CD14-positive monocyte (primary cell): Measurements from ENCODE around the gene PAPOLA. TPM values are rescaled to one million over a fixed set of nuclear protein-coding genes. Genes with fewer than 3 reads are reported as not detected.

Experiments
- DNase-seq, 3 donors: peaks; one replicate each; pipeline ENCODE4 v3.0.0-alpha.2; 2011 to 2022
- H2AFZ ChIP-seq: 2 replicates; pipeline ENCODE4 v1.6.0; 2012; ENCODE audit warnings: mild to moderate bottlenecking, low read depth, low read length, inconsistent platforms; ENCODE audit not compliant: insufficient read depth, poor library complexity, severe bottlenecking
- H3K27ac ChIP-seq, 2 donors: 1 replicate in 1 of 2; 2 replicates in 1 of 2; pipeline ENCODE4 v1.5.1; 2012 to 2013; ENCODE audit warnings: low read length in 2 of 2, control low read depth in 1 of 2, inconsistent platforms in 1 of 2, low read depth in 1 of 2, mild to moderate bottlenecking in 1 of 2
- H3K27me3 ChIP-seq, 2 donors: one replicate each; pipeline versions ENCODE4 v1.6.0 to v1.6.1; 2011 to 2013; ENCODE audit warnings: low read length in 2 of 2; ENCODE audit not compliant: control insufficient read depth in 2 of 2, insufficient read depth in 2 of 2
- H3K36me3 ChIP-seq, 2 donors: replicated peaks in 1 of 2; 1 replicate in 1 of 2; 2 replicates in 1 of 2; pipeline versions ENCODE4 v1.5.1 to v1.6.1; 2012 to 2013; ENCODE audit warnings: low read length in 2 of 2, control low read depth in 1 of 2, inconsistent platforms in 1 of 2, mild to moderate bottlenecking in 1 of 2; ENCODE audit not compliant: insufficient read depth in 2 of 2, control insufficient read depth in 1 of 2
- H3K4me1 ChIP-seq, 2 donors: 1 replicate in 1 of 2; 2 replicates in 1 of 2; pipeline versions ENCODE4 v1.5.1 to v1.6.1; 2012 to 2013; ENCODE audit warnings: low read length in 2 of 2, control low read depth in 1 of 2, inconsistent platforms in 1 of 2, mild to moderate bottlenecking in 1 of 2, moderate library complexity in 1 of 2; ENCODE audit not compliant: insufficient read depth in 2 of 2, control insufficient read depth in 1 of 2
- H3K4me2 ChIP-seq: replicated peaks from 2 replicates; pipeline ENCODE3; 2012; ENCODE audit warnings: low read length, moderate library complexity, mild to moderate bottlenecking; ENCODE audit not compliant: poor library complexity, severe bottlenecking; ENCODE audit errors: extremely low read depth
- H3K4me3 ChIP-seq, 3 experiments: fragments of 200-600 bp in 1 of 3; sonication (generic) in 1 of 3; replicated peaks in 1 of 3; 1 replicate in 2 of 3; 2 replicates in 1 of 3; pipeline ENCODE4 v1.5.1; 2011 to 2013; ENCODE audit warnings: low read length in 3 of 3, mild to moderate bottlenecking in 3 of 3, control low read depth in 2 of 3, low read depth in 2 of 3, inconsistent platforms in 1 of 3, moderate library complexity in 1 of 3
- H3K79me2 ChIP-seq: 2 replicates; pipeline ENCODE4 v1.6.0; 2012; ENCODE audit warnings: mild to moderate bottlenecking, control low read depth, inconsistent platforms, low read length, moderate library complexity; ENCODE audit not compliant: insufficient read depth
- H3K9ac ChIP-seq: 2 replicates; pipeline ENCODE4 v1.6.0; 2017; ENCODE audit warnings: low read length, mild to moderate bottlenecking; ENCODE audit not compliant: insufficient read depth, poor library complexity, severe bottlenecking
- H3K9me3 ChIP-seq, 2 donors: replicated peaks in 1 of 2; 1 replicate in 1 of 2; 2 replicates in 1 of 2; pipeline versions ENCODE4 v1.5.1 to v1.6.1; 2012 to 2013; ENCODE audit warnings: low read length in 2 of 2, control low read depth in 1 of 2; ENCODE audit not compliant: control insufficient read depth in 1 of 2, insufficient read depth in 1 of 2
- H4K20me1 ChIP-seq: 2 replicates; pipeline ENCODE4 v1.6.0; 2012; ENCODE audit warnings: mild to moderate bottlenecking, low read length, control low read depth, moderate library complexity; ENCODE audit not compliant: insufficient read depth
- H3K27ac Mint-ChIP-seq, 7 donors: one replicate each; pipeline ENCODE4 v1.8.0; 2020; ENCODE audit warnings: mild to moderate bottlenecking in 7 of 7, mixed read lengths in 7 of 7, moderate library complexity in 6 of 7, inconsistent platforms in 2 of 7
- H3K27me3 Mint-ChIP-seq, 3 donors: one replicate each; pipeline ENCODE4 v1.8.0; 2021 to 2022; ENCODE audit warnings: low read depth in 3 of 3, mild to moderate bottlenecking in 3 of 3, mixed read lengths in 3 of 3, moderate library complexity in 3 of 3, inconsistent platforms in 1 of 3
- H3K36me3 Mint-ChIP-seq, 2 donors: one replicate each; pipeline ENCODE4 v1.8.0; 2020; ENCODE audit warnings: mixed read lengths in 2 of 2, inconsistent platforms in 1 of 2, mild to moderate bottlenecking in 1 of 2
- H3K4me1 Mint-ChIP-seq: one replicate; pipeline ENCODE4 v1.8.0; 2020; ENCODE audit warnings: mild to moderate bottlenecking, mixed read lengths
- H3K4me3 Mint-ChIP-seq, 2 donors: one replicate each; pipeline ENCODE4 v1.8.0; 2020; ENCODE audit warnings: mild to moderate bottlenecking in 2 of 2, mixed read lengths in 2 of 2, moderate library complexity in 1 of 2
- H3K9me3 Mint-ChIP-seq, 7 donors: one replicate each; pipeline ENCODE4 v1.8.0; 2020 to 2022; ENCODE audit warnings: mixed read lengths in 7 of 7, mild to moderate bottlenecking in 6 of 7, moderate library complexity in 6 of 7, inconsistent platforms in 2 of 7
- WGBS: methylation state at CpG from one replicate; pipeline ENCODE4 v1.1.5; 2013; ENCODE audit warnings: missing lambda C conversion rate; ENCODE audit not compliant: insufficient coverage; 5-methylcytosine and 5-hydroxymethylcytosine counted together
- intact Hi-C, 2 donors: fragments of 100-400 bp; cut with micrococcal nuclease; formaldehyde crosslinking; loops; one replicate each; pipeline versions ENCODE4 v1.15.0 to v1.15.1; 2023
- polyA plus RNA-seq, 3 donors: library from polyadenylated mRNA; depleted of rRNA in 1 of 3; unstranded in 2 of 3; stranded (reverse) in 1 of 3; fragments of 300-500 nt in 2 of 3; fragments of >200 nt in 1 of 3; fragmentation: Illumina TruSeq in 2 of 3; gene quantifications; 1 replicate in 2 of 3; 2 replicates in 1 of 3; pipeline ENCODE4 v1.2.3, GENCODE V29; 2012 to 2021
- TF ChIP-seq, protein P1 (sequence below): fragments of 200-600 bp; IDR thresholded peaks from one replicate; pipeline ENCODE4 v1.8.0; 2022; ENCODE audit warnings: antibody characterized with exemption, mild to moderate bottlenecking

The PAPOLA gene
- polyA plus RNA-seq, 3 donors = 57.9 to 87.5 (median 80.3) TPM

- peaks cover 34 to 54% (median 43%) of the 10 kb centered on the region in 3 donors for H3K27me3 Mint-ChIP-seq
- H3K36me3 Mint-ChIP-seq = no peaks in the 10 kb centered on the region
- Histone ChIP-seq H3K4me1 (no peaks in the 10 kb centered on the region), H4K20me1 (no peaks in the 10 kb centered on the region), H3K79me2 (no peaks in the 10 kb centered on the region), H3K4me3 (no peak overlapping the region), H3K9me3 (no peaks in the 10 kb centered on the region), H3K9ac (no peak overlapping the region), H3K36me3 (no peaks in the 10 kb centered on the region), H3K4me2 (no peak overlapping the region), H2AFZ (no peak overlapping the region), H3K27me3 (peaks cover 0 to 25% of the 10 kb centered on the region in 2 donors), H3K27ac (no peak overlapping the region)
- peak overlapping the region in 1 of 7 donors; percentile 21 for H3K27ac Mint-ChIP-seq
- TF ChIP-seq, protein P1, sequence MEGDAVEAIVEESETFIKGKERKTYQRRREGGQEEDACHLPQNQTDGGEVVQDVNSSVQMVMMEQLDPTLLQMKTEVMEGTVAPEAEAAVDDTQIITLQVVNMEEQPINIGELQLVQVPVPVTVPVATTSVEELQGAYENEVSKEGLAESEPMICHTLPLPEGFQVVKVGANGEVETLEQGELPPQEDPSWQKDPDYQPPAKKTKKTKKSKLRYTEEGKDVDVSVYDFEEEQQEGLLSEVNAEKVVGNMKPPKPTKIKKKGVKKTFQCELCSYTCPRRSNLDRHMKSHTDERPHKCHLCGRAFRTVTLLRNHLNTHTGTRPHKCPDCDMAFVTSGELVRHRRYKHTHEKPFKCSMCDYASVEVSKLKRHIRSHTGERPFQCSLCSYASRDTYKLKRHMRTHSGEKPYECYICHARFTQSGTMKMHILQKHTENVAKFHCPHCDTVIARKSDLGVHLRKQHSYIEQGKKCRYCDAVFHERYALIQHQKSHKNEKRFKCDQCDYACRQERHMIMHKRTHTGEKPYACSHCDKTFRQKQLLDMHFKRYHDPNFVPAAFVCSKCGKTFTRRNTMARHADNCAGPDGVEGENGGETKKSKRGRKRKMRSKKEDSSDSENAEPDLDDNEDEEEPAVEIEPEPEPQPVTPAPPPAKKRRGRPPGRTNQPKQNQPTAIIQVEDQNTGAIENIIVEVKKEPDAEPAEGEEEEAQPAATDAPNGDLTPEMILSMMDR = no peak
- H3K4me1 Mint-ChIP-seq = peaks cover 9% of the 10 kb centered on the region
- intact Hi-C loops = no loop called here
- no peak for DNase-seq
- H3K4me3 Mint-ChIP-seq = no peak overlapping the region
- H3K9me3 Mint-ChIP-seq = peaks cover 0 to 2% (median 0%) of the 10 kb centered on the region in 7 donors
- WGBS = 85% methylated on average over 14 of the region's 20 CpGs
Observed at GRCh38 chr14:96584907-96585671, 82.9 kb downstream of the PAPOLA start.

DNA sequence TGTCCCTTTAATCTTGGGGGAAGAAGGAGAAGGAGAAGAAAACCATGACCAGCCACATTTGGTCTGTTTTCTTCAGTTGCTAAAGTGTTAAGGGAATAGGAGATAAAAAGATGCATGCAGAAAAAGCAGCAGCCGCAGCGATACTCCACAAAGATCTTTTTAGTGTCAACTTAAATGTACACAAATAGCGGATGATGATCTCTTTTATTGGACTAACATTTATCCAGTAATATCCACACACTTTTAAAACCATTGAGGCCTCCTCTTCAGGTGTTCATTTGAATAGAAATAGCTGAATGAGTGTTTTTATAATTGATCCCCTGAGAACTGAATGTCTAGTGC lies 83.5 kb downstream of the PAPOLA start:
- Mint-ChIP-seq H3K27ac (peak overlapping the region in 1 of 7 donors; percentile 21), H3K4me1 (peaks cover 9% of the 10 kb centered on the region), H3K36me3 (no peaks in the 10 kb centered on the region), H3K9me3 (peaks cover 0 to 2% (median 0%) of the 10 kb centered on the region in 7 donors), H3K27me3 (peaks cover 34 to 58% (median 43%) of the 10 kb centered on the region in 3 donors), H3K4me3 (no peak overlapping the region)
- H3K9me3 ChIP-seq = no peaks in the 10 kb centered on the region
- H3K36me3 ChIP-seq = no peaks in the 10 kb centered on the region
- no peak for DNase-seq
- H3K4me3 ChIP-seq = no peak overlapping the region
- no peak overlapping the region for H3K4me2 ChIP-seq
- WGBS = no CpG with 5 or more reads among the region's 3 CpGs
- H2AFZ ChIP-seq = no peak overlapping the region
- TF ChIP-seq, protein P1 = no peak
- no peak overlapping the region for H3K27ac ChIP-seq
- H3K4me1 ChIP-seq = no peaks in the 10 kb centered on the region
- intact Hi-C loops = no loop called here
- H4K20me1 ChIP-seq = no peaks in the 10 kb centered on the region
- no peaks in the 10 kb centered on the region for H3K79me2 ChIP-seq
- H3K9ac ChIP-seq = no peak overlapping the region
- peaks cover 0 to 25% of the 10 kb centered on the region in 2 donors for H3K27me3 ChIP-seq
